HG02840 (cell line): ENCODE data around the gene S100Z.
"Not testable (repeated sequence)": the region's sequence is repeated elsewhere in the genome, so short reads cannot be mapped to it uniquely, and the experiment has no call there.

Experiments
- ATAC-seq: cut with Tn5 transposase; IDR thresholded peaks from one replicate; pipeline ENCODE4 v1.9.1; 2021; ENCODE audit warnings: mild to moderate bottlenecking, moderate library complexity, moderate number of reproducible peaks; ENCODE audit not compliant: unreplicated experiment, low FRiP score

Gene S100Z

DNA sequence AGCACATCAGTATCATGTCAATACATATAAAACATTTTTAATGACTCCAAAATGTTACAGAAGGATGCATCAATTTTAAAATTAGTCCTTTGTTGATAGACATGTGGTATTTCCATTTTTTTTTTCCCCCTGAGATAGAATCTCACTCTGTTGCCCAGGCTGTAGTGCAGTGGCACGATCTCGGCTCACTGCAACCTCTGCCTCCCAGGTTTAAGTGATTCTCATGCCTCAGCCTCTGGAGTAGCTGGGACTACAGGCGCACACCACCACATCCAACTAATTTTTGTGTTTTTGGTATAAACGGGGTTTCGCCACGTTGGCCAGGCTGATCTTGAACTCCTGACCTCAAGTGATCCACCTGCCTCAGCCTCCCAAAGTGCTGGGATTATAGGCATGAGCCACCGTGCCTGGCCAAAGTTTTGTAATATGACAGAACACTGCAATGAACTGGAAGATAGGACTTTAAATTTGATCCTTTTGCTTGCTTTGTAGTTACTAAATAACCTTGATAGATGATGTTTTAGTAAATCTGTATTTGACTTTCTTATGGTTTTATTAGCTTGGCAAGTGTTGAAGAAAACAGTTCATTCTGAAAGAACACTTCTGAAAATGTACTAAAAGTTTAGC is 27.6 kb upstream of the S100Z start:
- ATAC-seq = not testable (repeated sequence)

DNA sequence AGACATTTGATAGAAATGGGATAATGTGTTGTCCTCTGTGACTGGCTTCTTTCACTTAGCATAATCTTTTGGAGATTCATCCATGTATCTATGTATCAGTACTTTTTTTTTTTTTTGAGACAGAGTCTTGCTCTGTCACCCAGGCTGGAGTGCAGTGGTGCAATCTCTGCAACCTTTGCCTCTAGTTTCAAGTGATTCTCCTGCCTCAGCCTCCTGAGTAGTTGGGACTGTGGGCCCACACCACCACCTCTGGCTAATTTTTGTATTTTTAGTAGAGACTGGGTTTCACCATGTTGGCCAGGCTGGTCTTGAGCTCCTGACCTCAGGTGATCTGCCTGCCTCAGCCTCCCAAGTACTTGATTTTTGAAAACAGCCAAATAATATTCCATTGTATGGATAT is 23.4 kb upstream of the S100Z start:
- not testable (repeated sequence) for ATAC-seq

DNA sequence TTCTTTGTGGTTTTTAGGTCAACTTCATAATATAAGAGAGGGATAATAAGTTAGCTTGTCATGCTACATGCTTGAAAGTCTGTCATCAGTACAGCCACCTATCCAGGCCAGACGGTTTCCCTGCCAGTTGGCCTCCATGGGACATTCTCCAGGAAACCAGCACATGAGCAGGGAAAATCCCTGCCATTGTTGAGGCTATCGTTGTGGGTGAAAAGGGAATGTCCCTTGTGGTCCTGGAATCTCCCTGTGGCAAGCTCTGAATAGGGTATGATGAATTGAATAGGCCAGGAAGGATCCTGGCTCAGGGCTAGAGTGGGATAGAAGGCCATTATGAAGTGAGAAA is 18.7 kb upstream of the S100Z start:
- ATAC-seq = no peak

DNA sequence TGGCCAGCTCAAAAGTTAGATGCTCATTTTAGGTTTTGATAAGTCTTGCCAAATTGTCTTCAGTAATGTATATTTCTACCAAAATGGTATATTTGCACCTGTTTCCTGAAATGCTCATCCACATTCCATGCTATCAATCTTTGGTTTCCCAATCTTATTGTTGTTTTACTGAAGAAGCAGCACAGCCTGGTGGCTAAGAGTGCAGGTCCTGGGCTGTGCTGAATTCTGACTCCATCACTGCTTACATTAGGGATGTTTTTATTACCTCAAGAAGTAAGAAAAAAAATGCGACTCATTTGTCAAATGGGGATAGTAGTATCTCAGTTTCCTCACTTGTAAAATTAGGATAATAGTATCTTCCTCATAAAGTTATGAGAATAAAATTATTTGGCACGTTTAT is 13.6 kb upstream of the S100Z start:
- ATAC-seq = no peak

- no peak for ATAC-seq
Measured at GRCh38 chr5:76836585-76836984, 13.2 kb upstream of the S100Z start.

GRCh38 chr5:76838481-76839261 is 11.1 kb upstream of the S100Z start:
- no peak for ATAC-seq

GRCh38 chr5:76841361-76841760 is 8.5 kb upstream of the S100Z start:
- ATAC-seq = no peak

- ATAC-seq = no peak
Measured at GRCh38 chr5:76845890-76846289, 3.9 kb upstream of the S100Z start.

GRCh38 chr5:76850543-76851145 is 830 bp downstream of the S100Z start:
- no peak for ATAC-seq

- ATAC-seq = no peak
Measured at GRCh38 chr5:76851728-76852369, 2.0 kb downstream of the S100Z start.

- no peak for ATAC-seq
Measured at GRCh38 chr5:76852772-76853171, 3.0 kb downstream of the S100Z start.

DNA sequence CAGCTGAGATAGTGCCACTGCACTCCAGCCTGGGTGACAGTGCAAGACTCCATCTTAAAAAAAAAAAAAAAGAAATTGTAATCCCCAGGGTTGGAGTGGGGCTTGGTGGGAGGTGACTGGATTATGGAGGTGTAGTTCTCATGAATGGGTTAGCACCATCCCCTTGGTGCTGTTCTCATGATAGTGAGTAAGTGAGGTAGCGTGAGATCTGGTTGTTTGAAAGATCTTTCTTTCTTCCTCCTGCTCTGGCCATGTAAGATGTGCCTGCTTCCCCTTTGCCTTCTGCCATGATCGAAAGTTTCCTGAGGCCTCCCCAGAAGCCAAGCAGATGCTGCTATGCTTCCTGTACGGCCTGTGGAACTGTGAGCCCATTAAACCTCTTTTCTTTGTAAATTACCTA is 3.9 kb downstream of the S100Z start:
- ATAC-seq = not testable (repeated sequence)

DNA sequence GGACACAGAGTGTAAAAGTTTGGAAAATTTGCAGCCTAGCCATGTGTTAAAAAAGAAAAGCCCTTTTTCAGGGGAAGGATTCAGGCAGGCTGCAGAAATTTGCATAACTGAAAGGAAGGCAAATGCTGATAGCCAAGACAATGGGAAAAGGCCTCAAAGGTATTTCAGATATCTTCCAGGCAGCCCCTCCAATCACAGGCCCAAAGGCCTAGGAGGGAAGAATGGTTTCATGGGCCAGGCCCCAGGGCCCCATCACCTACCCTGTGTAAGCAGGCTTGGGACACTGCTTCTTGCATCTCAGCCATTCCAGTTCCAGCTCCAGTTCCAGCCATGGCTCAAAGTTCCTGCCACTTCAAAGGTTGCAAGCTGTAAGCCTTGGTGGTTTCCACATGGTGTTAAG is 4.8 kb downstream of the S100Z start:
- no peak for ATAC-seq

- not testable (repeated sequence) for ATAC-seq
Measured at GRCh38 chr5:76855501-76855900, 5.7 kb downstream of the S100Z start.

DNA sequence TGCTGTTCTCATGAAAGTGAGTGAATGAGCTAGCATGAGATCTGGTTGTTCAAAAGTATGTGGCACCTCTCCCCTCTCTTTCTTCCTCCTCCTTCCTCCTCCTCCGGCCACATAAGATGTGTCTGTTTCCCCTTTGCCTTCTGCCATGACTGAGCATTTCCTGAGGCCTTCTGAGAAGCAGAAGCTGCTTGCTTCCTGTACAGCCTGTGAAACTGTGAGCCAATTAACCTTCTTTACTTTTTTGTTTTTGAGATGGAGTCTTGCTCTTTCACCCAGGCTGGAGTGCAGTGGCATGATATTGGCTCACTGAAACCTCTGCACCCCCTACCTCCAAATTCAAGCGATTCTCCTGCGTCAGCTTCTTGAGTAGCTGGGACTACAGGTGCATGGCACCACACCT is 6.1 kb downstream of the S100Z start:
- no peak for ATAC-seq

GRCh38 chr5:76856800-76857199 is 7.0 kb downstream of the S100Z start:
- ATAC-seq = not testable (repeated sequence)

- no peak for ATAC-seq
Measured at GRCh38 chr5:76859591-76860247, 9.9 kb downstream of the S100Z start.

- ATAC-seq = no peak
Measured at GRCh38 chr5:76861612-76862011, 11.8 kb downstream of the S100Z start.

GRCh38 chr5:76863001-76863400 is 13.2 kb downstream of the S100Z start:
- ATAC-seq = no peak

DNA sequence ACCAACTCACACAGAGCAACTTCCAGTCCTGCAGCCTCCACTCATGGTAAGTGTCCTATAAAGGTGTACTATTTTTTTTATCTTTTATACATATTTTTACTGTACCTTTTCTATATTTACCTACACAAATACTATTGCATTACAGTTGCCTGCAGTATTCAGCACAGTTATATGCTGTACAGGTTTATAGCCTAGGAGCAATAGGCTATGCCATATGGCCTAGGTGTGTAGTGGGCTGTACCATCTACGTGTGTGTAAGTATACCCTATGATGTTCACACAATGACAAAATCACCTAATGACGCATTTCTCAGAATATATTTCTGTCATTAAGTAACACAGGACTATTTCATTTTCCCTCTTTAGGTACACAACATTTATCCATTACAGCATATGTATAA is 16.7 kb downstream of the S100Z start:
- ATAC-seq = no peak

GRCh38 chr5:76867038-76867437 is 17.2 kb downstream of the S100Z start:
- no peak for ATAC-seq
